Astrocyte (in vitro differentiated cells and primary cell): ENCODE measurements around the gene OR13F1. TPM values are rescaled to one million over a fixed set of nuclear protein-coding genes. Genes with fewer than 3 reads are reported as not detected.

Source experiments
- DNase-seq: peaks from one replicate; pipeline ENCODE4 v3.0.0-alpha.2; 2010; ENCODE audit warnings: low read depth
- FAIRE-seq: peaks from 2 replicates; lab custom pipeline; 2011; peaks lifted over from hg19 to GRCh38; lab: Jason Lieb, UNC
- H2AFZ ChIP-seq: 2 replicates; pipeline ENCODE4 v1.6.0; 2012; ENCODE audit warnings: low read depth, low read length, inconsistent platforms
- H3K27ac ChIP-seq: 2 replicates; pipeline ENCODE4 v1.5.1; 2011; ENCODE audit warnings: low read depth, low read length, inconsistent platforms
- H3K27me3 ChIP-seq: 2 replicates; pipeline ENCODE4 v1.6.0; 2011; ENCODE audit warnings: low read length, inconsistent platforms; ENCODE audit not compliant: insufficient read depth
- H3K36me3 ChIP-seq: 2 replicates; pipeline ENCODE4 v1.5.1; 2011; ENCODE audit warnings: low read length, inconsistent platforms; ENCODE audit not compliant: insufficient read depth
- H3K4me1 ChIP-seq: 2 replicates; pipeline ENCODE4 v1.5.1; 2011; ENCODE audit warnings: low read length, inconsistent platforms; ENCODE audit not compliant: insufficient read depth
- H3K4me2 ChIP-seq: 2 replicates; pipeline ENCODE4 v1.6.0; 2012; ENCODE audit warnings: low read length, inconsistent platforms
- H3K4me3 ChIP-seq: 2 replicates; pipeline ENCODE4 v1.5.1; 2011; ENCODE audit warnings: low read depth, mild to moderate bottlenecking, low read length, inconsistent platforms; ENCODE audit not compliant: insufficient read depth
- H3K79me2 ChIP-seq: 2 replicates; pipeline ENCODE4 v1.6.0; 2012; ENCODE audit warnings: mild to moderate bottlenecking, low read length, inconsistent platforms; ENCODE audit not compliant: insufficient read depth
- H3K9ac ChIP-seq: 2 replicates; pipeline ENCODE4 v1.6.0; 2012; ENCODE audit warnings: mild to moderate bottlenecking, low read length, inconsistent platforms
- H3K9me3 ChIP-seq: 2 replicates; pipeline ENCODE4 v1.5.1; 2012; ENCODE audit warnings: low read depth, mild to moderate bottlenecking, low read length, inconsistent platforms; ENCODE audit not compliant: insufficient read depth
- H4K20me1 ChIP-seq: 2 replicates; pipeline ENCODE4 v1.6.0; 2012; ENCODE audit warnings: low read length, inconsistent platforms; ENCODE audit not compliant: insufficient read depth
- H3K27ac Mint-ChIP-seq: one replicate; pipeline ENCODE4 v1.8.0; 2021; ENCODE audit warnings: mild to moderate bottlenecking, mixed read lengths; ENCODE audit not compliant: unreplicated experiment
- H3K27me3 Mint-ChIP-seq: one replicate; pipeline ENCODE4 v1.8.0; 2021; ENCODE audit warnings: low read depth, mixed read lengths; ENCODE audit not compliant: unreplicated experiment
- H3K36me3 Mint-ChIP-seq: one replicate; pipeline ENCODE4 v1.8.0; 2021; ENCODE audit warnings: low read depth, mixed read lengths; ENCODE audit not compliant: unreplicated experiment
- H3K4me1 Mint-ChIP-seq: one replicate; pipeline ENCODE4 v1.8.0; 2021; ENCODE audit warnings: low read depth, mixed read lengths; ENCODE audit not compliant: unreplicated experiment
- H3K4me3 Mint-ChIP-seq: one replicate; pipeline ENCODE4 v1.8.0; 2021; ENCODE audit warnings: mild to moderate bottlenecking, moderate library complexity, mixed read lengths; ENCODE audit not compliant: unreplicated experiment
- H3K9me3 Mint-ChIP-seq: one replicate; pipeline ENCODE4 v1.8.0; 2021; ENCODE audit warnings: mild to moderate bottlenecking, mixed read lengths; ENCODE audit not compliant: unreplicated experiment
- CTCF ChIP-seq: IDR thresholded peaks from 2 replicates; pipeline ENCODE4 v1.5.1; 2011; ENCODE audit warnings: low read depth, mild to moderate bottlenecking, inconsistent platforms, low read length, moderate library complexity; ENCODE audit not compliant: insufficient read depth
- EZH2 ChIP-seq: IDR thresholded peaks from 2 replicates; pipeline ENCODE4 v1.6.1; 2012; ENCODE audit warnings: mild to moderate bottlenecking, low read length, inconsistent platforms; ENCODE audit not compliant: insufficient read depth
- total RNA-seq: library from RNA; stranded (reverse); gene quantifications from 2 replicates; pipeline ENCODE4 v1.2.1, GENCODE V29; 2021

OR13F1 gene
- total RNA-seq, 1 donor from 2014 or later, result not detected

DNA sequence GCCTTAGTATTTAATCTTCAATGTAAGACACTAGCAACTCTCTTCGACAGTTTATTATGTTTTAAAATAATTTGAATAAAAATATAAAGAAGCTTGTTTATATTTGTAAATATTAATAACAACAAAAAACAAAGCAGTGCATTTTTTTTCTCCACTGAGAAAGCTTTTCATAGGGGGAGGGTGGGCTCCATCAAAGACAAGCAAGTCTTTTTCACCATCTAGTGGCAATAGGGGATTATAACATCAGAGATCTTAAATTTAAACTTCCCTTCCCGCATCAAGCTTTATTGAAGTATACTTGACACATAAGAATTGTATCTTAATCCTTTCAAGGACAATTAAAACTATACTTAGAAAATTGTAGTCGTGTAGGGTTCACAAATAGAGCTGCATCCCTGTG is 9.3 kb upstream of the OR13F1 start:
- no peaks in the 10 kb centered on the region for H3K36me3 Mint-ChIP-seq
- no peaks in the 10 kb centered on the region for H3K9me3 Mint-ChIP-seq
- Histone ChIP-seq H3K4me1 (no peaks in the 10 kb centered on the region), H3K9ac (no peak overlapping the region), H3K9me3 (no peaks in the 10 kb centered on the region), H3K27ac (no peak overlapping the region), H3K27me3 (no peaks in the 10 kb centered on the region), H4K20me1 (no peaks in the 10 kb centered on the region), H2AFZ (no peak overlapping the region), H3K79me2 (no peaks in the 10 kb centered on the region), H3K36me3 (no peaks in the 10 kb centered on the region), H3K4me3 (no peak overlapping the region), H3K4me2 (no peak overlapping the region)
- no peak overlapping the region for H3K4me3 Mint-ChIP-seq
- H3K4me1 Mint-ChIP-seq, result no peaks in the 10 kb centered on the region
- DNase-seq (no peak), FAIRE-seq (no peak)
- TF ChIP-seq EZH2, result no peak
- TF ChIP-seq CTCF, result peak; percentile 15
- no peak overlapping the region for H3K27ac Mint-ChIP-seq
- H3K27me3 Mint-ChIP-seq, result peaks cover 2% of the 10 kb centered on the region

- H3K27me3 ChIP-seq, result no peaks in the 10 kb centered on the region
- H3K4me2 ChIP-seq, result no peak overlapping the region
- no peaks in the 10 kb centered on the region for H3K4me1 ChIP-seq
- Mint-ChIP-seq H3K27ac (no peak overlapping the region), H3K36me3 (no peaks in the 10 kb centered on the region), H3K9me3 (no peaks in the 10 kb centered on the region), H3K4me1 (no peaks in the 10 kb centered on the region), H3K27me3 (no peaks in the 10 kb centered on the region), H3K4me3 (no peak overlapping the region)
- no peaks in the 10 kb centered on the region for H3K79me2 ChIP-seq
- no peak for TF ChIP-seq CTCF
- TF ChIP-seq EZH2, result no peak
- no peaks in the 10 kb centered on the region for H3K36me3 ChIP-seq
- H3K9me3 ChIP-seq, result no peaks in the 10 kb centered on the region
- FAIRE-seq (no peak), DNase-seq (no peak)
- H4K20me1 ChIP-seq, result no peaks in the 10 kb centered on the region
- H2AFZ ChIP-seq, result no peak overlapping the region
- no peak overlapping the region for H3K4me3 ChIP-seq
- H3K9ac ChIP-seq, result no peak overlapping the region
- no peak overlapping the region for H3K27ac ChIP-seq
Observed at GRCh38 chr9:104503440-104503839, 623 bp upstream of the OR13F1 start.

DNA sequence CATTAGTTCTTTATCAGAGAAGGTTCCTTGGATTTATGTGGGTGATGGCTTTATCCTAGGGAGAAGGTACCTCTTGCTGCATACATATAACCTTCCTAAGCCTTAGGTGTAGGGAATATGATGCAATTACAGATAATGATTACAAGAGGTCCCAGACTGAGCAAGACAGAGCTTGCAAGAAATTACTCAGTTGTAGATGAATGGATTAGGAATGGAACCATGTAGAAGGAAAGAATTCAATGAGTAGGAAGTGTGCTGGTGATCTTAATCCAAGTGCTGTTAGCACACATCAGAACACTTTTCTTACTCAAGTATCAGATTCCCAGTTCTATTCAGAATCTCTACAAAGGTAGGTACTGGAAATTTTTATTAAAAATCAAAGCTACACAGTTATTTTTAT is 2.5 kb downstream of the OR13F1 start:
- Mint-ChIP-seq H3K4me3 (no peak overlapping the region), H3K27ac (no peak overlapping the region), H3K9me3 (no peaks in the 10 kb centered on the region), H3K36me3 (no peaks in the 10 kb centered on the region), H3K4me1 (no peaks in the 10 kb centered on the region), H3K27me3 (peaks cover 6% of the 10 kb centered on the region)
- DNase-seq, result no peak
- Histone ChIP-seq H2AFZ (no peak overlapping the region), H3K79me2 (no peaks in the 10 kb centered on the region), H4K20me1 (no peaks in the 10 kb centered on the region), H3K27me3 (no peaks in the 10 kb centered on the region), H3K4me1 (no peaks in the 10 kb centered on the region), H3K4me3 (no peak overlapping the region), H3K9ac (no peak overlapping the region), H3K4me2 (no peak overlapping the region), H3K27ac (no peak overlapping the region), H3K36me3 (no peaks in the 10 kb centered on the region), H3K9me3 (no peaks in the 10 kb centered on the region)
- TF ChIP-seq CTCF, result no peak
- TF ChIP-seq EZH2, result no peak
- no peak for FAIRE-seq
